ENCODE data around the gene NUAK1. TPM values are rescaled to one million over a fixed set of nuclear protein-coding genes. Genes with fewer than 3 reads are reported as not detected.

The NUAK1 gene
- total RNA-seq, 1 experiment from 2014 or later, result 14.3 TPM

- Mint-ChIP-seq H3K4me3 (ENCODE audit: low read depth, unreplicated experiment) (no peak overlapping the region), H3K36me3 (ENCODE audit: insufficient read depth, unreplicated experiment) (no peaks in the 10 kb centered on the region), H3K27me3 (ENCODE audit: unreplicated experiment) (no peaks in the 10 kb centered on the region), H3K27ac (ENCODE audit: unreplicated experiment) (no peak overlapping the region), H3K4me1 (ENCODE audit: low read depth, unreplicated experiment) (no peaks in the 10 kb centered on the region), H3K9me3 (ENCODE audit: low read depth, unreplicated experiment) (no peaks in the 10 kb centered on the region)
- intact Hi-C loops (cut with micrococcal nuclease; ENCODE audit: unreplicated experiment), result no loop called here
- CTCF ChIA-PET, result interaction anchor here (0.6 kb wide), 1 partner anchor 101 kb away, joined by 5 read pairs; no protein-coding TSS in a partner anchor
- no TSS peak for BruUV-seq (replicated peaks)
- no peak for TF ChIP-seq CTCF (IDR thresholded peaks at IDR 0.05; ENCODE audit: unreplicated experiment)
- no peak for DNase-seq
These were observed 13.2 kb downstream of the NUAK1 start for GRCh38 chr12:106125351-106126095.

- intact Hi-C loops (cut with micrococcal nuclease; ENCODE audit: unreplicated experiment), result no loop called here
These were observed 15.1 kb downstream of the NUAK1 start for GRCh38 chr12:106123551-106124081.

GRCh38 chr12:106123110-106123509 lies 15.6 kb downstream of the NUAK1 start:
- Mint-ChIP-seq H3K4me1 (ENCODE audit: low read depth, unreplicated experiment) (no peaks in the 10 kb centered on the region), H3K27ac (ENCODE audit: unreplicated experiment) (no peak overlapping the region), H3K27me3 (ENCODE audit: unreplicated experiment) (no peaks in the 10 kb centered on the region), H3K9me3 (ENCODE audit: low read depth, unreplicated experiment) (no peaks in the 10 kb centered on the region), H3K36me3 (ENCODE audit: insufficient read depth, unreplicated experiment) (no peaks in the 10 kb centered on the region), H3K4me3 (ENCODE audit: low read depth, unreplicated experiment) (no peak overlapping the region)
- CTCF ChIA-PET, result no interaction called here
- intact Hi-C loops (cut with micrococcal nuclease; ENCODE audit: unreplicated experiment), result no loop called here
- no TSS peak for BruUV-seq (replicated peaks)
- no peak for DNase-seq
- TF ChIP-seq CTCF (IDR thresholded peaks at IDR 0.05; ENCODE audit: unreplicated experiment), result no peak

More at GRCh38 chr12:106123551-106124081, 15.1 kb downstream of the NUAK1 start:
- no peak overlapping the region for H3K4me3 Mint-ChIP-seq (ENCODE audit: low read depth, unreplicated experiment)
- H3K36me3 Mint-ChIP-seq (ENCODE audit: insufficient read depth, unreplicated experiment), result no peaks in the 10 kb centered on the region
- no peak for TF ChIP-seq CTCF (IDR thresholded peaks at IDR 0.05; ENCODE audit: unreplicated experiment)
- no peak overlapping the region for H3K27ac Mint-ChIP-seq (ENCODE audit: unreplicated experiment)
- BruUV-seq (replicated peaks), result no TSS peak
- no peak for DNase-seq
- CTCF ChIA-PET, result no interaction called here
- no peaks in the 10 kb centered on the region for H3K4me1 Mint-ChIP-seq (ENCODE audit: low read depth, unreplicated experiment)
- no peaks in the 10 kb centered on the region for H3K9me3 Mint-ChIP-seq (ENCODE audit: low read depth, unreplicated experiment)
- no peaks in the 10 kb centered on the region for H3K27me3 Mint-ChIP-seq (ENCODE audit: unreplicated experiment)

GRCh38 chr12:106122004-106122403 lies 16.8 kb downstream of the NUAK1 start:
- TF ChIP-seq CTCF (IDR thresholded peaks at IDR 0.05; ENCODE audit: unreplicated experiment), result no peak
- H3K36me3 Mint-ChIP-seq (ENCODE audit: insufficient read depth, unreplicated experiment), result no peaks in the 10 kb centered on the region
- no TSS peak for BruUV-seq (replicated peaks)
- no peaks in the 10 kb centered on the region for H3K4me1 Mint-ChIP-seq (ENCODE audit: low read depth, unreplicated experiment)
- H3K4me3 Mint-ChIP-seq (ENCODE audit: low read depth, unreplicated experiment), result no peak overlapping the region
- CTCF ChIA-PET, result no interaction called here
- H3K27ac Mint-ChIP-seq (ENCODE audit: unreplicated experiment), result no peak overlapping the region
- H3K9me3 Mint-ChIP-seq (ENCODE audit: low read depth, unreplicated experiment), result no peaks in the 10 kb centered on the region
- DNase-seq, result no peak
- intact Hi-C loops (cut with micrococcal nuclease; ENCODE audit: unreplicated experiment), result no loop called here
- H3K27me3 Mint-ChIP-seq (ENCODE audit: unreplicated experiment), result no peaks in the 10 kb centered on the region

Measured in Calu3 (cell line).